OCI-LY3 (cell line): ENCODE results near the gene HOXD3.

Experiments
- H2AFZ ChIP-seq: fragments of 200-600, 300-600 bp; shearing (Covaris generic); 2 replicates; pipeline ENCODE4 v1.6.0; 2014; ENCODE audit warnings: antibody characterized with exemption, low read depth, low read length
- H3K27ac ChIP-seq: fragments of 200-600, 300-600 bp; sonication (generic); 2 replicates; pipeline ENCODE4 v1.5.1; 2014; ENCODE audit warnings: mild to moderate bottlenecking, low read length, moderate library complexity, mixed read lengths
- H3K27me3 ChIP-seq: fragments of 200-600, 300-600 bp; sonication (generic); 2 replicates; pipeline ENCODE4 v1.6.1; 2014; ENCODE audit warnings: low read depth, low read length, mixed read lengths
- H3K36me3 ChIP-seq: fragments of 200-600, 300-600 bp; sonication (generic); replicated peaks from 2 replicates; pipeline ENCODE3; 2014; ENCODE audit warnings: low read depth, low read length, mixed read lengths
- H3K4me1 ChIP-seq: fragments of 300-600, 200-600 bp; sonication (generic); 2 replicates; pipeline ENCODE4 v1.6.1; 2014; ENCODE audit warnings: low read length, mixed read lengths
- H3K4me2 ChIP-seq: fragments of 200-600, 300-600 bp; sonication (generic); 2 replicates; pipeline ENCODE4 v1.6.1; 2014; ENCODE audit warnings: low read length, mixed read lengths
- H3K4me3 ChIP-seq: fragments of 300-600, 200-600 bp; sonication (generic); 2 replicates; pipeline ENCODE4 v1.5.1; 2014; ENCODE audit warnings: antibody characterized with exemption, mild to moderate bottlenecking, low read length, moderate library complexity
- H3K79me2 ChIP-seq: fragments of 300-600, 200-600 bp; shearing (Covaris generic); 2 replicates; pipeline ENCODE4 v1.6.1; 2014; ENCODE audit warnings: mild to moderate bottlenecking, low read length, mixed read lengths
- H3K9ac ChIP-seq: fragments of 300-600, 200-600 bp; shearing (Covaris generic); 2 replicates; pipeline ENCODE4 v1.6.0; 2014; ENCODE audit warnings: mild to moderate bottlenecking, low read length, moderate library complexity
- H3K9me3 ChIP-seq: fragments of 200-600, 300-600 bp; shearing (Covaris generic); 2 replicates; pipeline ENCODE4 v1.6.1; 2014; ENCODE audit warnings: low read length, mixed read lengths; ENCODE audit not compliant: insufficient read depth
- H4K20me1 ChIP-seq: fragments of 200-600, 300-600 bp; sonication (generic); 2 replicates; pipeline ENCODE4 v1.6.1; 2016; ENCODE audit warnings: low read length, mixed read lengths; ENCODE audit not compliant: insufficient read depth
- CTCF ChIP-seq: fragments of 200-600, 300-600 bp; sonication (generic); IDR thresholded peaks from 2 replicates; pipeline ENCODE4 v1.5.1; 2014; ENCODE audit warnings: antibody characterized with exemption, low read length, low read depth
- EZH2phosphoT487 ChIP-seq: fragments of 200-600 bp; shearing (Covaris generic); IDR thresholded peaks from 2 replicates; pipeline ENCODE4 v1.6.1; 2018; ENCODE audit warnings: antibody characterized with exemption, mixed run types, low read depth

HOXD3 gene

GRCh38 chr2:176206136-176206535 lies 49.0 kb downstream of the HOXD3 start:
- Histone ChIP-seq H3K4me3 (no peak overlapping the region), H2AFZ (no peak overlapping the region), H3K4me1 (no peaks in the 10 kb centered on the region), H3K36me3 (no peaks in the 10 kb centered on the region), H3K27me3 (0 out of 2 replicates have a peak, but pooled peaks cover 3% of the 10 kb centered on the region), H4K20me1 (no peaks in the 10 kb centered on the region), H3K79me2 (no peaks in the 10 kb centered on the region), H3K4me2 (no peak overlapping the region), H3K9me3 (no peaks in the 10 kb centered on the region), H3K9ac (no peak overlapping the region), H3K27ac (no peak overlapping the region)
- TF ChIP-seq EZH2phosphoT487 (no peak), CTCF (no peak)

- Histone ChIP-seq H3K4me2 (no peak overlapping the region), H3K4me3 (no peak overlapping the region), H3K9me3 (no peaks in the 10 kb centered on the region), H3K27ac (no peak overlapping the region), H3K36me3 (no peaks in the 10 kb centered on the region), H3K27me3 (0 out of 2 replicates have a peak, but pooled peaks cover 6% of the 10 kb centered on the region), H2AFZ (no peak overlapping the region), H3K79me2 (no peaks in the 10 kb centered on the region), H3K4me1 (no peaks in the 10 kb centered on the region), H3K9ac (no peak overlapping the region), H4K20me1 (no peaks in the 10 kb centered on the region)
- no peak for TF ChIP-seq EZH2phosphoT487
- no peak for TF ChIP-seq CTCF
Measured at GRCh38 chr2:176206682-176207081, 49.6 kb downstream of the HOXD3 start.

GRCh38 chr2:176211110-176211509 lies 54.0 kb downstream of the HOXD3 start:
- Histone ChIP-seq H3K27me3 (0 out of 2 replicates have a peak, but pooled peaks cover 4% of the 10 kb centered on the region), H3K79me2 (no peaks in the 10 kb centered on the region), H3K4me1 (no peaks in the 10 kb centered on the region), H2AFZ (no peak overlapping the region), H4K20me1 (no peaks in the 10 kb centered on the region), H3K27ac (no peak overlapping the region), H3K9me3 (no peaks in the 10 kb centered on the region), H3K9ac (no peak overlapping the region), H3K36me3 (no peaks in the 10 kb centered on the region), H3K4me3 (no peak overlapping the region), H3K4me2 (no peak overlapping the region)
- TF ChIP-seq EZH2phosphoT487 = no peak
- no peak for TF ChIP-seq CTCF

GRCh38 chr2:176212276-176212675 lies 55.2 kb downstream of the HOXD3 start:
- Histone ChIP-seq H3K4me3 (no peak overlapping the region), H3K9me3 (no peaks in the 10 kb centered on the region), H3K9ac (no peak overlapping the region), H3K4me2 (no peak overlapping the region), H4K20me1 (no peaks in the 10 kb centered on the region), H3K27ac (no peak overlapping the region), H3K36me3 (no peaks in the 10 kb centered on the region), H3K27me3 (0 out of 2 replicates have a peak, but pooled peaks cover 4% of the 10 kb centered on the region), H3K4me1 (no peaks in the 10 kb centered on the region), H3K79me2 (no peaks in the 10 kb centered on the region), H2AFZ (no peak overlapping the region)
- TF ChIP-seq EZH2phosphoT487 (no peak), CTCF (no peak)
